ENCODE measurements around the gene NFKB1.

The NFKB1 gene

DNA sequence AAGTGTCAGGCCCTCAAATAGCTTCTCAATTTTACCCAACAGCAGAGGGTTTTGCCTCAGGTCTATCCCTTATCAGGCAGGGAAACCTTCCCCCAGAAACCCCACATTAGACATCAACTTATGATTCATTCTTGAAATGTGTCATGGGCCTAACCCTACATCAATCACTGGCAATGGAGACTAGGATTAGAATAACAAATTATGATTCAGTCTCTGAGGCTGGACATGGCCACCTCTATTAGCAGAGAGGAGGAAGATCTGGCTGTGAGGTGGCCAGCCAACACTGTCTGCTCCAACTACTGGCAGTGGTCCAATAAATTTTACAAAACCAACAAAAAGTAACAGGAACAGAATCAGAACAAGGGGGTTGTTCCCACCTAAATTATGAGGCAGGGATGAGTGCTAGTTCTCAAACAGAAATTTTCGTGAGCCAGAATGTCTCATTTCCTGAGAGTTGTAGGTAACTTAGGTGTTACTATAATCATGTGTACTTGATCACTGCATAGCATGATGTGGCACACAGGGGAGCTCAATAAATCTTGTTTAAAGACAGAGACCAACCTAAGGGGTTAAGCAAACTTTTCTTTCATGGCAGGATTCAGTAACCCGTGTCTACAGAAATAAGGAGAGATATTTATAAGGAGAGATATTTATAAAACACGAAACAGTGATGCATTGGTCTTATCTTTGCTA lies 126.8 kb downstream of the NFKB1 start:
- Histone ChIP-seq H2BK120ac (ENCODE audit: low read depth, low read length) (no peak overlapping the region), H3K4me3 (ENCODE audit: low read length) (no peak overlapping the region), H2BK15ac (replicated peaks; ENCODE audit: low read depth) (no peak overlapping the region), H3K9ac (ENCODE audit: low read length) (no peak overlapping the region), H4K8ac (ENCODE audit: low read depth, low read length) (no peak overlapping the region), H2AK5ac (ENCODE audit: low read length) (no peak overlapping the region), H3K27me3 (ENCODE audit: insufficient read depth, low read length, poor library complexity) (no peaks in the 10 kb centered on the region), H2BK5ac (ENCODE audit: low read length) (no peak overlapping the region), H3K79me2 (ENCODE audit: control insufficient read depth, insufficient read depth, low read length) (no peaks in the 10 kb centered on the region), H3K18ac (ENCODE audit: low read length) (no peak overlapping the region), H3K4ac (ENCODE audit: low read depth, low read length) (no peak overlapping the region), H3K27ac (ENCODE audit: low read depth, low read length) (no peak overlapping the region), H3K4me2 (ENCODE audit: low read length) (no peak overlapping the region), H3K4me1 (ENCODE audit: control insufficient read depth, low read depth, low read length) (no peaks in the 10 kb centered on the region), H3K79me1 (ENCODE audit: low read length) (no peaks in the 10 kb centered on the region), H3K36me3 (ENCODE audit: control insufficient read depth, insufficient read depth, low read length) (no peaks in the 10 kb centered on the region), H3K23ac (ENCODE audit: low read length) (no peak overlapping the region), H3K56ac (ENCODE audit: low read length) (no peak overlapping the region), H4K5ac (ENCODE audit: low read length) (no peak overlapping the region)
- WGBS (ENCODE audit: extremely low coverage, insufficient coverage, low lambda C conversion rate): no CpG with 5 or more reads among the region's 3 CpGs
- no peak for DNase-seq

DNA sequence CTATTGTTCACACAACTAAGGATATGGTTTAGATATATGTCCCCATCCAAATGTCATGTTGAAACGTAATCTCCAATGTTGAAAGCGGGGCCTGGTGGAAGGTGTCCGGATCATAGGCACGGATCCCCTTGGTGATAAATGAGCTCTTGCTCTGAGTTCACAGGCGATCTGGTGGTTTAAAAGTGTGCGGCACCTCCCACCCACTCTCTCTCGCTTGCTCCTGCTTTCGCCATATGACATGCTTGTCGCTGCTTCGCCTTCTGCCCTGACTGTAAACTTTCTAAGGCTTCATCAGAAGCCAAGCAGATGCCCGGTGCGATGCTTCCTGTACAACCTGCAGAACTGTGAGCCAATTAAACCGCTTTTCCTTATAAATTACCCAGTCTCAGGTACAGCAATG lies 128.5 kb downstream of the NFKB1 start:
- Histone ChIP-seq H3K27me3 (ENCODE audit: insufficient read depth, low read length, poor library complexity) (no peaks in the 10 kb centered on the region), H3K27ac (ENCODE audit: low read depth, low read length) (no peak overlapping the region), H3K9ac (ENCODE audit: low read length) (no peak overlapping the region), H3K4me1 (ENCODE audit: control insufficient read depth, low read depth, low read length) (no peaks in the 10 kb centered on the region), H2BK120ac (ENCODE audit: low read depth, low read length) (no peak overlapping the region), H3K18ac (ENCODE audit: low read length) (no peak overlapping the region), H3K4ac (ENCODE audit: low read depth, low read length) (no peak overlapping the region), H2BK5ac (ENCODE audit: low read length) (no peak overlapping the region), H3K79me1 (ENCODE audit: low read length) (no peaks in the 10 kb centered on the region), H3K56ac (ENCODE audit: low read length) (no peak overlapping the region), H4K8ac (ENCODE audit: low read depth, low read length) (no peak overlapping the region), H3K4me2 (ENCODE audit: low read length) (no peak overlapping the region), H3K23ac (ENCODE audit: low read length) (no peak overlapping the region), H3K79me2 (ENCODE audit: control insufficient read depth, insufficient read depth, low read length) (no peaks in the 10 kb centered on the region), H3K36me3 (ENCODE audit: control insufficient read depth, insufficient read depth, low read length) (no peaks in the 10 kb centered on the region), H4K5ac (ENCODE audit: low read length) (no peak overlapping the region), H2BK15ac (replicated peaks; ENCODE audit: low read depth) (no peak overlapping the region), H2AK5ac (ENCODE audit: low read length) (no peak overlapping the region), H3K4me3 (ENCODE audit: low read length) (no peak overlapping the region)
- no CpG with 5 or more reads among the region's 13 CpGs for WGBS (ENCODE audit: extremely low coverage, insufficient coverage, low lambda C conversion rate)
- DNase-seq: no peak

DNA sequence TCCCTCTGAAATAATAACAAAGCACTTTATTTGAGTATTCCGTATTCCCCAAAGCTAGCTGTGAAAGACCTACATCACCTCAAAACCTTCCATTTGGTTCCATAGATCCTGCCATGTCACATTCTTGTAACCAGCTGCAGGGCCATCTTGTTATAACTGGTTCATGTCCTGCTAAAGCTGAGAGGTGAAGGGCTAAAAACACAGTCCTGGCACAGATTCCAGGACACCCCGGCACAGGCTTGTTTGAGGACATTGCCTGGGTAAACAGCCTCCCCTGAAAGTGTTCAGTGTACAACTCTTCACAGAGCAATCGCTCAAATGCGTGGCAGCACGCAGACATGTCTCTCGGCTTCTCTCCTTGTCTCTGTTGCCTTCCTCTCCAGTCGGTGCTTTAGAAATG lies 130.5 kb downstream of the NFKB1 start:
- Histone ChIP-seq H3K36me3 (ENCODE audit: control insufficient read depth, insufficient read depth, low read length) (no peaks in the 10 kb centered on the region), H3K27ac (ENCODE audit: low read depth, low read length) (no peak overlapping the region), H2BK15ac (replicated peaks; ENCODE audit: low read depth) (no peak overlapping the region), H2AK5ac (ENCODE audit: low read length) (no peak overlapping the region), H2BK120ac (ENCODE audit: low read depth, low read length) (no peak overlapping the region), H3K4me3 (ENCODE audit: low read length) (no peak overlapping the region), H3K79me2 (ENCODE audit: control insufficient read depth, insufficient read depth, low read length) (no peaks in the 10 kb centered on the region), H3K27me3 (ENCODE audit: insufficient read depth, low read length, poor library complexity) (no peaks in the 10 kb centered on the region), H3K79me1 (ENCODE audit: low read length) (no peaks in the 10 kb centered on the region), H3K4me2 (ENCODE audit: low read length) (no peak overlapping the region), H4K5ac (ENCODE audit: low read length) (no peak overlapping the region), H3K4me1 (ENCODE audit: control insufficient read depth, low read depth, low read length) (no peaks in the 10 kb centered on the region), H3K4ac (ENCODE audit: low read depth, low read length) (no peak overlapping the region), H3K18ac (ENCODE audit: low read length) (no peak overlapping the region), H2BK5ac (ENCODE audit: low read length) (no peak overlapping the region), H3K23ac (ENCODE audit: low read length) (no peak overlapping the region), H3K9ac (ENCODE audit: low read length) (no peak overlapping the region), H4K8ac (ENCODE audit: low read depth, low read length) (no peak overlapping the region), H3K56ac (ENCODE audit: low read length) (no peak overlapping the region)
- no CpG with 5 or more reads among the region's 7 CpGs for WGBS (ENCODE audit: extremely low coverage, insufficient coverage, low lambda C conversion rate)
- no peak for DNase-seq

DNA sequence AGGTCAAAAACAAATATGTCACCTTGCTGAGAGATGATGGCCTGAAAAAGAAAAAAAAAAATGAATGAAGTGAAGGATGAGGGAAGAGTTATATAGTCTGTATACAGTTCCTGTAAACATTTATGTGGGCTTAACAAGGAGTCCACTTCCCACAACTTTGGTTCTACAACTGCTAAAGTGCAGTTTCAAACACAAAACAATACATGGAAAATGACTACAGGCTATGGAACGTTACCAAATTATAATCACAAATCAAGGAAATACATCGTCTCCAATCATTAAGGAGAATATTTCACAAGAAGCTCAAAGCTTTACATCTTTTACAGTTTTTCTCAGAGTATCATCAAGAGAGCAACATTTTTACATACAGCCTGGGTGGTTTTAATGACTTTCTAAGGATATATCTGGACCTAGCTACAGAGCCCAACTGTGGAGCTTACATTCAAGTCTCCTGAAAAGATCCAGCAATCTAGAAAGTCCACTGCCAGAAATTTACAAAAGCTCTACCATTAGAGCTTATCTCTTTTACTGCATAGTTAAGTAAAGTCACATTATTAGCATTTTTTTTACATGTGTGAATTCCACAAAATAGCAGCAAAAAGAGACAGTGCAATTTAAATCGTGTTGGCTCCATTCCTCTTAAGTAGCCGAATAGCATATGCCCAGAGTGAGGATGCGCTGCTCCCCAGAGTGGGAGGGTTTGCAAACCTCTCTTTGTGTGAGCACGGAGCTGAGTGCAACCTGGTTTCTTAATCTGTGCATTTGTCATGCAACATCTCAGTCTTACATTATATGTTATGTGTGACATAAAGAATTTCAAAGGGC lies 131.3 kb downstream of the NFKB1 start:
- Histone ChIP-seq H2AK5ac (ENCODE audit: low read length) (no peak overlapping the region), H2BK5ac (ENCODE audit: low read length) (no peak overlapping the region), H3K4ac (ENCODE audit: low read depth, low read length) (no peak overlapping the region), H3K79me1 (ENCODE audit: low read length) (no peaks in the 10 kb centered on the region), H4K8ac (ENCODE audit: low read depth, low read length) (no peak overlapping the region), H3K4me1 (ENCODE audit: control insufficient read depth, low read depth, low read length) (no peaks in the 10 kb centered on the region), H3K56ac (ENCODE audit: low read length) (no peak overlapping the region), H2BK120ac (ENCODE audit: low read depth, low read length) (no peak overlapping the region), H3K27me3 (ENCODE audit: insufficient read depth, low read length, poor library complexity) (no peaks in the 10 kb centered on the region), H3K18ac (ENCODE audit: low read length) (no peak overlapping the region), H3K23ac (ENCODE audit: low read length) (no peak overlapping the region), H3K4me3 (ENCODE audit: low read length) (no peak overlapping the region), H3K9ac (ENCODE audit: low read length) (no peak overlapping the region), H4K5ac (ENCODE audit: low read length) (no peak overlapping the region), H2BK15ac (replicated peaks; ENCODE audit: low read depth) (no peak overlapping the region), H3K27ac (ENCODE audit: low read depth, low read length) (no peak overlapping the region), H3K4me2 (ENCODE audit: low read length) (no peak overlapping the region), H3K79me2 (ENCODE audit: control insufficient read depth, insufficient read depth, low read length) (no peaks in the 10 kb centered on the region), H3K36me3 (ENCODE audit: control insufficient read depth, insufficient read depth, low read length) (no peaks in the 10 kb centered on the region)
- DNase-seq: no peak
- WGBS (ENCODE audit: extremely low coverage, insufficient coverage, low lambda C conversion rate): no CpG with 5 or more reads among the region's 6 CpGs

DNA sequence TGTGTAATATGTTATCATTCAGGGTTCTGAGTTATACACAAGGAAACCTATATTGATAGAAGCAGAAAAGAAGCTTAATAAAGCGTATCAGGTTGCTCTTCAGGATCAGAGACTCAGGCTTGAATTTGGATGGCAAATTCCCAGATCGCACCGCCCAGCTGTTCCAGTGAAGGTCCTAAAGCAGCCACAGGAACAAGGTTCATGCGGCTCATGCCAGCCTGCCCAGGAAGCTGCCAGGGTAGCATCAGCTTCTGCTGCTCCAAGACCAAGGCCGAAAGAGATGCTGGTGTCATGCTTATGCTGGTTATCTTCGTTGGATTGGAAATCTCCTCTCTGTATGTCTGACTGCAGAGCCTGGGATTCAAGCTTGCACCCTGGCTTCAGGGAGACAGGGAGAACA lies 131.9 kb downstream of the NFKB1 start:
- Histone ChIP-seq H3K56ac (ENCODE audit: low read length) (no peak overlapping the region), H3K4me2 (ENCODE audit: low read length) (no peak overlapping the region), H2BK120ac (ENCODE audit: low read depth, low read length) (no peak overlapping the region), H3K27me3 (ENCODE audit: insufficient read depth, low read length, poor library complexity) (no peaks in the 10 kb centered on the region), H3K79me2 (ENCODE audit: control insufficient read depth, insufficient read depth, low read length) (no peaks in the 10 kb centered on the region), H3K9ac (ENCODE audit: low read length) (no peak overlapping the region), H3K4ac (ENCODE audit: low read depth, low read length) (no peak overlapping the region), H3K79me1 (ENCODE audit: low read length) (no peaks in the 10 kb centered on the region), H4K5ac (ENCODE audit: low read length) (no peak overlapping the region), H3K36me3 (ENCODE audit: control insufficient read depth, insufficient read depth, low read length) (no peaks in the 10 kb centered on the region), H3K18ac (ENCODE audit: low read length) (no peak overlapping the region), H2BK15ac (replicated peaks; ENCODE audit: low read depth) (no peak overlapping the region), H2BK5ac (ENCODE audit: low read length) (no peak overlapping the region), H3K23ac (ENCODE audit: low read length) (no peak overlapping the region), H3K4me1 (ENCODE audit: control insufficient read depth, low read depth, low read length) (no peaks in the 10 kb centered on the region), H2AK5ac (ENCODE audit: low read length) (no peak overlapping the region), H4K8ac (ENCODE audit: low read depth, low read length) (no peak overlapping the region), H3K4me3 (ENCODE audit: low read length) (no peak overlapping the region), H3K27ac (ENCODE audit: low read depth, low read length) (no peak overlapping the region)
- no peak for DNase-seq
- WGBS (ENCODE audit: extremely low coverage, insufficient coverage, low lambda C conversion rate): no CpG with 5 or more reads among the region's 6 CpGs

Data from mesendoderm (in vitro differentiated cells).